CD4-positive, alpha-beta memory T cell (primary cell): ENCODE measurements around the gene NAB1. TPM values are rescaled to one million over a fixed set of nuclear protein-coding genes. Genes with fewer than 3 reads are reported as not detected.

Source experiments
- CTCF ChIA-PET: fragments of 350-600 bp; sonication (Branson Sonifier 250); formaldehyde crosslinking; loops from one replicate; lab custom pipeline; 2021; ENCODE audit warnings: inconsistent platforms; ENCODE audit not compliant: partially characterized antibody; lab: Charles Lee
- POLR2A ChIA-PET: fragments of 350-600 bp; sonication (Branson Sonifier 250); formaldehyde crosslinking; loops from one replicate; lab custom pipeline; 2021; ENCODE audit not compliant: partially characterized antibody; lab: Charles Lee
- DNase-seq, 5 donors: peaks; one replicate each; pipeline versions ENCODE4 v3.0.0 to v3.0.0-alpha.2; 2020 to 2022; ENCODE audit warnings: mixed read lengths in 1 of 5
- H3K27ac ChIP-seq: one replicate; pipeline ENCODE4 v1.7.0; 2013; ENCODE audit warnings: low read depth, low read length
- H3K27me3 ChIP-seq: 2 replicates; pipeline ENCODE4 v1.7.0; 2013; ENCODE audit warnings: mild to moderate bottlenecking, low read length, moderate library complexity; ENCODE audit not compliant: insufficient read depth
- H3K36me3 ChIP-seq: 2 replicates; pipeline ENCODE4 v1.7.0; 2013; ENCODE audit warnings: mild to moderate bottlenecking, low read length, moderate library complexity; ENCODE audit not compliant: insufficient read depth
- H3K4me1 ChIP-seq: 2 replicates; pipeline ENCODE4 v1.7.0; 2013; ENCODE audit warnings: mild to moderate bottlenecking, low read length, moderate library complexity; ENCODE audit not compliant: insufficient read depth
- H3K4me3 ChIP-seq, 2 donors: one replicate each; pipeline ENCODE4 v1.7.0; 2013; ENCODE audit warnings: low read length in 2 of 2, mild to moderate bottlenecking in 1 of 2
- H3K9me3 ChIP-seq, 2 donors: one replicate each; pipeline ENCODE4 v1.7.0; 2013; ENCODE audit warnings: low read length in 2 of 2, control low read depth in 1 of 2; ENCODE audit not compliant: control insufficient read depth in 1 of 2
- H3K27ac Mint-ChIP-seq, 7 donors: one replicate each; pipeline ENCODE4 v1.8.0; 2020 to 2021; ENCODE audit warnings: mixed read lengths in 7 of 7, mild to moderate bottlenecking in 6 of 7, inconsistent platforms in 3 of 7, moderate library complexity in 3 of 7
- H3K27me3 Mint-ChIP-seq, 2 donors: one replicate each; pipeline ENCODE4 v1.8.0; 2020 to 2021; ENCODE audit warnings: mixed read lengths in 2 of 2
- H3K36me3 Mint-ChIP-seq, 2 donors: one replicate each; pipeline ENCODE4 v1.8.0; 2020 to 2021; ENCODE audit warnings: mixed read lengths in 2 of 2, inconsistent platforms in 1 of 2, mild to moderate bottlenecking in 1 of 2
- H3K4me1 Mint-ChIP-seq, 4 donors: one replicate each; pipeline ENCODE4 v1.8.0; 2020 to 2021; ENCODE audit warnings: mixed read lengths in 4 of 4, mild to moderate bottlenecking in 1 of 4
- H3K4me3 Mint-ChIP-seq, 8 donors: one replicate each; pipeline ENCODE4 v1.8.0; 2020 to 2021; ENCODE audit warnings: mixed read lengths in 8 of 8, mild to moderate bottlenecking in 7 of 8, moderate library complexity in 6 of 8, inconsistent platforms in 3 of 8
- H3K9me3 Mint-ChIP-seq, 8 donors: one replicate each; pipeline ENCODE4 v1.8.0; 2020 to 2021; ENCODE audit warnings: mixed read lengths in 8 of 8, mild to moderate bottlenecking in 5 of 8, inconsistent platforms in 3 of 8, moderate library complexity in 1 of 8
- intact Hi-C: fragments of 100-400 bp; cut with micrococcal nuclease; formaldehyde crosslinking; loops from one replicate; pipeline ENCODE4 v1.15.1; 2023
- polyA plus RNA-seq, 2 donors: library from polyadenylated mRNA; unstranded; fragments of 300-500 nt; fragmentation: Illumina TruSeq; gene quantifications; one replicate each; pipeline ENCODE4 v1.2.3, GENCODE V29; 2021
- total RNA-seq, 2 experiments: library from RNA; stranded (reverse); gene quantifications; one replicate each; pipeline ENCODE4 v1.2.3, GENCODE V29; 2021

The NAB1 gene
- total and polyA plus RNA-seq, 4 experiments from 2014 or later: 2.8 to 30.7 (median 13.9) TPM

GRCh38 chr2:190717306-190717705 lies 68.4 kb downstream of the NAB1 start:
- intact Hi-C loops: no loop called here
- H3K4me3 Mint-ChIP-seq: no peak overlapping the region
- Histone ChIP-seq H3K4me3 (no peak overlapping the region), H3K4me1 (peaks cover 22% of the 10 kb centered on the region), H3K36me3 (no peaks in the 10 kb centered on the region), H3K27ac (no peak overlapping the region), H3K9me3 (no peaks in the 10 kb centered on the region), H3K27me3 (no peaks in the 10 kb centered on the region)
- DNase-seq: no peak
- H3K36me3 Mint-ChIP-seq: no peaks in the 10 kb centered on the region
- peaks cover 6 to 15% (median 13%) of the 10 kb centered on the region in 4 donors for H3K4me1 Mint-ChIP-seq
- H3K27ac Mint-ChIP-seq: no peak overlapping the region
- peaks cover 0 to 10% of the 10 kb centered on the region in 2 donors for H3K27me3 Mint-ChIP-seq
- POLR2A ChIA-PET: no interaction called here
- CTCF ChIA-PET: no interaction called here
- no peaks in the 10 kb centered on the region for H3K9me3 Mint-ChIP-seq

GRCh38 chr2:190717764-190718651 lies 69.1 kb downstream of the NAB1 start:
- Histone ChIP-seq H3K36me3 (no peaks in the 10 kb centered on the region), H3K4me1 (peaks cover 29% of the 10 kb centered on the region), H3K27me3 (no peaks in the 10 kb centered on the region), H3K27ac (no peak overlapping the region), H3K4me3 (no peak overlapping the region), H3K9me3 (no peaks in the 10 kb centered on the region)
- H3K27ac Mint-ChIP-seq: no peak overlapping the region
- H3K4me1 Mint-ChIP-seq: peaks cover 13 to 22% (median 19%) of the 10 kb centered on the region in 4 donors
- POLR2A ChIA-PET: no interaction called here
- DNase-seq: no peak
- peak overlapping the region in 1 of 8 donors; percentile 1 for H3K4me3 Mint-ChIP-seq
- intact Hi-C loops: no loop called here
- CTCF ChIA-PET: no interaction called here
- H3K27me3 Mint-ChIP-seq: peaks cover 0 to 10% of the 10 kb centered on the region in 2 donors
- no peaks in the 10 kb centered on the region for H3K36me3 Mint-ChIP-seq
- H3K9me3 Mint-ChIP-seq: no peaks in the 10 kb centered on the region

GRCh38 chr2:190718652-190719526 lies 70.0 kb downstream of the NAB1 start:
- Mint-ChIP-seq H3K27me3 (peaks cover 3 to 10% of the 10 kb centered on the region in 2 donors), H3K9me3 (no peaks in the 10 kb centered on the region), H3K4me1 (peaks cover 15 to 25% (median 22%) of the 10 kb centered on the region in 4 donors), H3K4me3 (peak overlapping the region in 2 of 8 donors; percentile 1 to 12), H3K36me3 (no peaks in the 10 kb centered on the region), H3K27ac (no peak overlapping the region)
- no peak overlapping the region for H3K27ac ChIP-seq
- no peaks in the 10 kb centered on the region for H3K36me3 ChIP-seq
- DNase-seq: no peak
- H3K4me3 ChIP-seq: no peak overlapping the region
- POLR2A ChIA-PET: no interaction called here
- peaks cover 32% of the 10 kb centered on the region for H3K4me1 ChIP-seq
- intact Hi-C loops: no loop called here
- CTCF ChIA-PET: no interaction called here
- H3K9me3 ChIP-seq: no peaks in the 10 kb centered on the region
- H3K27me3 ChIP-seq: no peaks in the 10 kb centered on the region

- Mint-ChIP-seq H3K9me3 (no peaks in the 10 kb centered on the region), H3K4me1 (peaks cover 15 to 25% (median 22%) of the 10 kb centered on the region in 4 donors), H3K27ac (peak overlapping the region in 1 of 7 donors; percentile 18), H3K27me3 (peaks cover 3 to 10% of the 10 kb centered on the region in 2 donors), H3K4me3 (no peak overlapping the region), H3K36me3 (no peaks in the 10 kb centered on the region)
- Histone ChIP-seq H3K27ac (no peak overlapping the region), H3K4me1 (peaks cover 32% of the 10 kb centered on the region), H3K9me3 (no peaks in the 10 kb centered on the region), H3K4me3 (no peak overlapping the region), H3K36me3 (no peaks in the 10 kb centered on the region), H3K27me3 (no peaks in the 10 kb centered on the region)
- intact Hi-C loops: no loop called here
- POLR2A ChIA-PET: no interaction called here
- CTCF ChIA-PET: no interaction called here
- DNase-seq: no peak
These were observed 71.4 kb downstream of the NAB1 start for GRCh38 chr2:190720276-190720675.

GRCh38 chr2:190720691-190721090 lies 71.8 kb downstream of the NAB1 start:
- Mint-ChIP-seq H3K36me3 (no peaks in the 10 kb centered on the region), H3K9me3 (no peaks in the 10 kb centered on the region), H3K27ac (no peak overlapping the region), H3K4me1 (peaks cover 15 to 25% (median 22%) of the 10 kb centered on the region in 4 donors), H3K27me3 (peaks cover 3 to 10% of the 10 kb centered on the region in 2 donors), H3K4me3 (no peak overlapping the region)
- H3K27ac ChIP-seq: no peak overlapping the region
- no peak for DNase-seq
- H3K27me3 ChIP-seq: no peaks in the 10 kb centered on the region
- ChIA-PET POLR2A (no interaction called here), CTCF (no interaction called here)
- intact Hi-C loops: no loop called here
- H3K4me1 ChIP-seq: peaks cover 32% of the 10 kb centered on the region
- no peak overlapping the region for H3K4me3 ChIP-seq
- H3K36me3 ChIP-seq: no peaks in the 10 kb centered on the region
- no peaks in the 10 kb centered on the region for H3K9me3 ChIP-seq

GRCh38 chr2:190722061-190722759 lies 73.3 kb downstream of the NAB1 start:
- no peaks in the 10 kb centered on the region for H3K36me3 ChIP-seq
- Mint-ChIP-seq H3K27ac (peak overlapping the region in 1 of 7 donors; percentile 13), H3K4me3 (peak overlapping the region in 1 of 8 donors; percentile 30), H3K4me1 (peaks cover 15 to 25% (median 22%) of the 10 kb centered on the region in 4 donors), H3K36me3 (no peaks in the 10 kb centered on the region), H3K27me3 (peaks cover 3 to 8% of the 10 kb centered on the region in 2 donors), H3K9me3 (no peaks in the 10 kb centered on the region)
- no peak overlapping the region for H3K4me3 ChIP-seq
- no peaks in the 10 kb centered on the region for H3K9me3 ChIP-seq
- H3K4me1 ChIP-seq: peaks cover 32% of the 10 kb centered on the region
- DNase-seq: no peak
- ChIA-PET POLR2A (no interaction called here), CTCF (no interaction called here)
- H3K27me3 ChIP-seq: no peaks in the 10 kb centered on the region
- no peak overlapping the region for H3K27ac ChIP-seq
- intact Hi-C loops: no loop called here
